ENCODE measurements around the gene RIOK3.

The RIOK3 gene

DNA sequence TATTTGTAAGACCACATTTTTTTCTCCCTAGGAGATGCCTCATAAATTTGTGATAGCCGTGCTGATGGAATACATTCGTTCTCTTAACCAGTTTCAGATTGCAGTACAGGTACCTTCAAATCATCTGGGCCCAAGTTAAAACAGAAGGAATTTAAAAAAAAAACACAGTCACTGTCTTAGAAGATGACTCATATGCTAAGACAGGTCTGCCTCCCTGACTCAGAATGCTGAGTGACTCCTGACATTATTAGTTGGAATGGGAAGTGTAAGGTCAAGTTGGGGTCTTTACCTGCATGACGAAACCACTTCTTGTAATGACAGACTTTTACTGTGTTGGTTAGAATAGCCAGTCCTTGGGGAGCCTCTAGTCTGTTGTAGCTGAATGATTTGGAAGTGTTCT lies 76.5 kb downstream of the RIOK3 start:
- DNase-seq (ENCODE audit: low spot score), result peak; percentile 50

- no peak for DNase-seq (ENCODE audit: low spot score)
These were observed 77.1 kb downstream of the RIOK3 start for GRCh38 chr18:23530195-23530594.

GRCh38 chr18:23531912-23532311 lies 78.8 kb downstream of the RIOK3 start:
- DNase-seq (ENCODE audit: low spot score), result no peak

Data from kidney capillary endothelial cell (primary cell).